OCI-LY3 (cell line): Measurements from ENCODE around the gene NUFIP2.

Source experiments
- CTCF ChIP-seq: fragments of 200-600, 300-600 bp; sonication (generic); IDR thresholded peaks from 2 replicates; pipeline ENCODE4 v1.5.1; 2014; ENCODE audit warnings: antibody characterized with exemption, low read length, low read depth
- EZH2phosphoT487 ChIP-seq: fragments of 200-600 bp; shearing (Covaris generic); IDR thresholded peaks from 2 replicates; pipeline ENCODE4 v1.6.1; 2018; ENCODE audit warnings: antibody characterized with exemption, mixed run types, low read depth

GRCh38 chr17:29341726-29342125 is 47.8 kb upstream of the NUFIP2 start:
- TF ChIP-seq EZH2phosphoT487 (no peak), CTCF (no peak)
